COR-L47 (cell line): Measurements from ENCODE around the gene VPS13C.
"Not testable (repeated sequence)": the region's sequence is repeated elsewhere in the genome, so short reads cannot be mapped to it uniquely, and the experiment has no call there.

Source experiments
- DNase-seq: peaks from one replicate; lab custom pipeline; 2025; lab: John Stamatoyannopoulos, UW

The VPS13C gene

DNA sequence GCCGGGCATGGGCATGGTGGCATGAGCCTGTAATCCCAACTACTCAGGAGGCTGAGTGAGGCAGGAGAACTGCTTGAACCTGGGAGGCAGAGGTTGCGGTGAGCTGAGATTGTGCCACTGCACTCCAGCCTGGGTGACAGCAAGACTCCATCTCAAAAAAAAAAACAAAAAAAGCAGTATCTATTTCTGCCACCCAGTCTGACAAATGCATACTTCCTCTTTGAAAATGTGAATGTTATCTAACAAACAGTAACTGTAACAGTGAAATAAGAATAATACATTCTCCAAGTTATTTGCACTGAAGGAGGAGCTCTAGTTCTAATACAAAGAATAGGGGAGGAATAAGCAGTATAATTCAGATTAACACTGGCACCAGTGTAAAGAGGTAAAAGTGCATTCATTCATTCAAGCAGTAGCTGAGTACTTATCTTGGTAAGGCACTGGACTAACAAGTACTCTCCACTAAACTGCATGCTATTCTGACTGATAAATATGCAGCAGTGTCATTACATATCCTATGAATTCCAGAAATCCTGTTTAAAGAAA is 12.9 kb downstream of the VPS13C start:
- no peak for DNase-seq

- DNase-seq, result no peak
Measured at GRCh38 chr15:62046078-62046743, 14.0 kb downstream of the VPS13C start.

DNA sequence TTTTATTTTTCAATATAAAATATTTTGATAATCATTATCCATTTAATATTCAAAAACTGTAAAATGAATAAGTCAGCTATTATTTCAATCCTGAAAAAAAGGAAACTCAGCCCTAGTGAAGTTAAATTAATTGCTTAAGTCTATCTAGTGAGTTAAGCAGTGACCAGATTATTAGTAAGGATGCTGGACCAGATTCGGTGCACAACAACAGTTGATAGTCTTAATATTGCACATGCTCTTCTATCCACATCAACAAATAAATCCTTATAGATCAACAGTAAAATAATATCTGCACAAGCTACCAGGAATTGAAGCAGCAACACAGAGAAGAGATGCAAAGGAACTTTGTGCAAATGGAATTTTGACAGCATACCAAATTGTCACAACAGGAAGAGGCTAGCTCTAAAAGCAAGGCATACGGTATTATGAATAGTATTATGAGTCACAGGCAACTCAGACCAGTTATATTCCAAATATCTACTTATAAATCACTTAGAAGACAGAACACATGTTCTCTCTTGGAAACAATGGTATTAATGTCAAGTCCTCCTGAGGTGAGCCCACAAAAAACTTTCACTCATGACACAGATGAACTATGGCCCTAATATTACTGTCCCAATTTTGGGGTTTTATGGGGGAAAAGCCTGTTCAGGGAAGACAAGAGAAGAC is 24.9 kb downstream of the VPS13C start:
- DNase-seq, result no peak

DNA sequence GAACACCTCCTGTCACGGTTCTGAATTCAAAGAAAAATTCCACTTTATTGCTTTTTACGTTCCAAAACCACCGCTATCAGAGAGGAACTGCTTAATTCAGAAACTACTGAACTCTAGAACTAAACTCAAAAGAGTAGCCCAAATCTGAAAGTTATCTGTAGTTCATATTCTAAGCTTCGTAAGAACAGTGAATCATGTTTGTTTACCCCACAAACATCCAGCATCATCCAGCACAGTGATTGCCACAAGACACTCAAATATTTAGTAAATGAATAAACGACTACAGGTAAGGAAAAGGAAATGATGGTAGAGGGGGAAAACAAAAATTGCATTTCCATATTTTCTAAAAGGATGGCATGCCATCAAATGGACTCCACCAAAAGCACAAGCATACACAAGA is 32.3 kb downstream of the VPS13C start:
- DNase-seq, result no peak

GRCh38 chr15:62027263-62027565 is 33.0 kb downstream of the VPS13C start:
- no peak for DNase-seq

DNA sequence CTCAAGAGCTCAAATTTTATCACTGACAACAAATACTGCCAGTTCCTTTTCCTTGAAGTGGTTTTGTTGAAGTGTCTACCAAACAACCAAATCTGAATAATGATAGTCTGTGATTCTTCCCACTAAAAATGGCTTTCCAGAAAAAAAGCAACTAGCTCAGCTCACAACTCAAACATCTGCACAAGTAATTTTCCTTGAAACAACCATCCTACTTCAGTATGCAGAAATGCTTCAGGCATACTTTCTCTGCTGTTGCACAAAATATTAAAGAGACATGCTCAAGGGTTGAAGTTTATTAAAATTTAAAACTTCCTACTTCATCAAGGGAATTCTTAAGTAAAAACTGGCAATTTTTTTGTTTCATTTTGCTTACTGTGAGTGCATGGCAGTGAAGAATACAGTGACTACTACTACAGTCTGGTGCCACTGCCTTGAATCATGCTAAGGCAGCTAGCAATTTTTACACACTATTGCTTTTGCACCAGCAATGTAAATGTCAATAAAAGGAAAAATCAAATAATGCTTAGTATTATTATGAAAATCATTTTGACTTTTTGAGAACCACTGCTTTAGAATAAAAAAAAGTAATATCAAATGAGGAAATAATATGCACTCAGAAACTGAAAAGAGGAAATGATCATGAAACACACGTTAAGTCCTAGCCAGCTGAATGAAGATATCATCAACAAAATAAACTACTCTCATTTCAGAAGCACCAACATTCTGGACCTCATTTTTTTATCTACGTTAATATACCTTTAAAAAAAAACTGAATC is 33.6 kb downstream of the VPS13C start:
- DNase-seq, result no peak

DNA sequence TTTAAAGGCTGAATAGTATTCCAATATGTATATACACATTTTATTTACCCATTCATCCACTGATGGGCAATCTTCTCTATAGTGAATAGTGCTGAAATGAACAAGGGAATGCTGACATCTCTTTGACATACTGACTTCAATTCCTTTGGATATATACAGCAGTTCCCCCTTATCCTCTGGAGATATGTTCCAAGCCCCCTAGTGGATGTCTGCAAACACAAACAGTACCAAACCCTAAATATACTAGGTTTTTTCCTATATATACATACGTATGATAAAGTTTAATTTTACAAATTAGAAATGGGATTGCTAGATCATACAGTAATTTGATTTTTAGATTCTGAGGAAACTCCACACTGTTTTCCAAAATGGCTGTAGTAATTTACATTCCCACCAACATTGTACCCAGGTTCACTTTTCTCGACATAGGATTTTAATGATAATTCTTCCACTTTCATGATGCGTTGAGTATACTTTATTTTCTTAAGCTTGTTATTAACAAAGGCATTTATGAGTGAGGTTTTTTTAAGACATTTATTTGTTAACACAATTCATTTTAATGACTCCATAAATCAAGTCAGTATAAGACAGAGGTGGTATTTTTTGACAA is 38.2 kb downstream of the VPS13C start:
- DNase-seq, result no peak

- no peak for DNase-seq
Measured at GRCh38 chr15:62020576-62021160, 39.6 kb downstream of the VPS13C start.

DNA sequence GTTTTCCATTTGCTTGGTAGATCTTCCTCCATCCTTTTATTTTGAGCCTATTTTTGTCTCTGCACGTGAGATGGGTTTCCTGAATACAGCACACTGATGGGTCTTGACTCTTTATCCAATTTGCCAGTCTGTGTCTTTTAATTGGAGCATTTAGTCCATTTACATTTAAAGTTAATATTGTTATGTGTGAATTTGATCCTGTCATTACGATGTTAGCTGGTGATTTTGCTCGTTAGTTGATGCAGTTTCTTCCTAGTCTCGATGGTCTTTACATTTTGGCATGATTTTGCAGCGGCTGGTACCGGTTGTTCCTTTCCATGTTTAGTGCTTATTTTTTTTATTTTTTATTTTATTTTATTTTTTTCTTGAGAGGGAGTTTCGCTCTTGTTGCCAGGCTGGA is 54.9 kb downstream of the VPS13C start:
- not testable (repeated sequence) for DNase-seq

DNA sequence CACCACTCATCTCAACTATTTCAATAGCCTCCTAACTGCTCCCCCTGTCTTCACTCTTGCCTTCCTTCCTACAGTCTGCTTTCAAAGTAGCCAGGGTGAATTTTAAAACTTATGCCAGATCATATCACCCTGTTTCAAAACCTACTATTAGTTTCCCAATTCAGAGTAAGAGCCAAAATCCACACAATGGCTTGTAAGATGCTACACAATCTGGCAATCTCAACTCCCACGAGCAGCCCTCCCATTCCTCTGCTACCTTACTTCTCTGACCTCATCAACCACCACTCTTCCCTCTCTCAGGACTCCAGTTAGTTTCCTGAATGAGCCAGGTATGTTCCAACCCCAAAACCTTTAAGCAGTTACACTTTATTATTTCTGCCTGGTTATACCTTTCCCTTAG is 62.5 kb downstream of the VPS13C start:
- no peak for DNase-seq

DNA sequence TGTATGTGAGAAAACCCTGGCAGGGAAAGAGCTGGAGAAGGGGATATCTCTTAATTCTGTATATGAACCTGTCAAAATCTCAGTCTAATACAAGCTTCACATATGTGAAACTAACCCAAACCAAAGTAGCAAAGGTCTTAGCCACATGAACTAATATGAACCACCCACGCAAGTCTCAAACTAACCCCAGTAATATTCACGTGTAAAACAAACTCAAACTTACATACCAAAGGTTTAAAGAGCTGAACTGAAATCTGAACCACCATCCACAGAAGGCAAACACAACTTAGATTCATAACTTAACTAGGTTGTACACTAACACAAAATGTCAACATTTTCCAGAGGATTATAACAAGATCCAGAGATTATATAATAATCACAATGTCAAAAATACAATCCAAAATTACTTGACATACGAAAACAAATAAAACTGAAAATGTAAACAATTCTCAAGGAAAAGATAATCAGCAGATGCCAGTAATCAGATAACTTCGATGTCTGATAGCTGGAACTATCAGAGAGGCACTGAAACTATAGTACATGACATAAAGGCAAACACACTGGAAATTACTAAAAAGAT is 64.1 kb downstream of the VPS13C start:
- no peak for DNase-seq

- no peak for DNase-seq
Measured at GRCh38 chr15:61994216-61994615, 66.0 kb downstream of the VPS13C start.

GRCh38 chr15:61992518-61992917 is 67.7 kb downstream of the VPS13C start:
- no peak for DNase-seq

DNA sequence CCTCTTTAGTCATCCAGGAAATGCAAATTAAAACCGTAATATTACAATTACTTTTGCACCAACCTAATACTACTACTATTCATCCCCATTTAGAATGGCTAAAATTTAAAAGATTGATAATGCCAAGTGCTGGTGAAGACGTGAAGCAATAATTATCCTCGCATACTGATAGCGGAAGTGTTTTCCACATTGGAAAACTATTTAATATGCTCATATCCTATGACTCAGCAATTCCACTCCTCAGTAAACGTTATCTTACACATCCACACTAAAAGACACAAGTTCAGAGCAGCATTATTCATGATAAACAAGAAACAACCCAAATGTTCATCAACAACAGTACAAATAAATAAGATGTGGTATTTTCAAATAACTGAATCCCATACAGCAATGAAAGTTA is 70.6 kb downstream of the VPS13C start:
- DNase-seq, result no peak

- no peak for DNase-seq
Measured at GRCh38 chr15:61987824-61988223, 72.4 kb downstream of the VPS13C start.

- no peak for DNase-seq
Measured at GRCh38 chr15:61983081-61983480, 77.2 kb downstream of the VPS13C start.

DNA sequence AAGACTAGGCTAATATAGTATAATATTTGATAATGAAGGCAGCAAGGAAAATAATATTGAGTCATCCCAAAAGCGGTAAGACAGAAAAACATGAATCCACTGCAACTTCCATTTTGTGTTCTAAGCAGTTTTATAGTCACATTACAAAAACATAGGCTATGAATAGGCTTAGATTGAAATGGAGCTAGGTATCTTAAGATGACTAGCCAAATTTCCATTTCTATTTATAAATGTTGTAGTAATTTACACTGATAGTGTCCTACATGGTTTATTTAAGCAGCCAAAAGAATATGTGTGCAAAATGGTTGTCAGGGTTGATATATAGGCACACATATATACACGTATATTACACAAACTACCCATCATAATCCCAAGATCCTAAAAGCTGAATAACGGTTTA is 82.0 kb downstream of the VPS13C start:
- DNase-seq, result no peak

DNA sequence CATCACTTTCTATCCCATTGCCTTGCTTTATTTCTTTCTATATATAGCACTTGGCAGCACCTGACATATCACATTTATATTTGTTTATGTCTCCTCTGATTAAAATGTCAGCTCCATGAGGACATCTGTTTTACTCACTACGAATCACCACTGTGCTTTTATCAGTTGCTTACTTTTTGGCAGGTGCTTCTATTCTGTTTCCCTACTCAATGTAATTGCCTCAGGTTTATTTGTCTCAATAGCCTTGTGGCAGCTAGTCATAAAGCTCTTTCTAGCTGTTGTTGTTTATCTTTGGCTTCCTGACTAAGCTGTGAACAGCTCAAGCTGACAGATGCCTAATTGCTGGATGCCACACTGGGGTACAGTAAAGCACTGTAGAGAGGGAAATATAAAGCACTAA is 85.5 kb downstream of the VPS13C start:
- peak; percentile 77 for DNase-seq

GRCh38 chr15:61974118-61974517 is 86.1 kb downstream of the VPS13C start:
- DNase-seq, result no peak

- DNase-seq, result no peak
Measured at GRCh38 chr15:61951949-61952348, 108.3 kb downstream of the VPS13C start.

DNA sequence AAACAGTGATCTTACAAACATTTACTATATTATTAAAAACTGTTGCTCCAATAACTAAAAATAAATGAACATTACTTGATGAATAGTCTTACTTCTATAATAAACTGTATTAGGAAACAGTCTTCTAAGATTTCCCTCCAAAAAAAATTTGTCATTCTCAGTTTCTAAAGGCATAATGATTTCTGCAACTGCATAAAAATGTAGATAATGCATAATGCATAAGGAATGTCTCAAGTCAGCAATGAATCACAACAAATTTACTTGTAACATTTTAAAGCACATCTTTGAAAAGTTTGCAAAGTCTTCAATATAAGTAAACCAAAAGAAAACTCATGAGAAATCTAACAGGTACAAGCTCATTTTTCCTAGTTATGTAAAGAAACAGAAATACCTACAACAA is 113.5 kb downstream of the VPS13C start:
- no peak for DNase-seq

DNA sequence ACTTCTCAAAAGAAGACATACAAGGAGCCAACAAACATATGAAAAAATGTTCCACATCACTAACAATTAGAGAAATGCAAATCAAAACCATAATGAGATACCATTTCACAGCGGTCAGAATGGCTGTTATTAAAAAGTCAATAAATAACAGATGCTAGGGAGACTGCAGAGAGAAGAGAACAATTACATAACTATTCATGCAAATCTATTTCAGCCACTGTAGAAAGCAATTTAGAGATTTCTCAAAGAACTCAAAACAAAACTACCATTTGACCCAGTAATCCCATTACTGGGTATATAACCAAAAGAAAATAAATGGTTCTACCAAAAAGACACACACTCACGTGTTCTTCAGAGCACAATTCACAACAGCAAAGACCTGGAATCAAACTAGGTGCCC is 116.3 kb downstream of the VPS13C start:
- no peak for DNase-seq
